ENCODE results near the gene TRAF3.
A peak's percentile ranks its signal among the peaks of the same experiment; 100 is the strongest.

The TRAF3 gene

GRCh38 chr14:102930753-102931579 lies 153.7 kb downstream of the TRAF3 start:
- no peak overlapping the region for H3K4me2 ChIP-seq (ENCODE audit: low read length)
- peak overlapping the region; percentile 1 for H3K4me3 ChIP-seq (ENCODE audit: low read depth, low read length)
- H2AFZ ChIP-seq (ENCODE audit: insufficient read depth, low read length, poor library complexity) = no peak overlapping the region
- peaks cover 17 to 23% of the 10 kb centered on the region in 2 experiments for H3K4me1 ChIP-seq (ENCODE audit: control insufficient read depth in 1 of 2, insufficient read depth in 2 of 2, low read length in 2 of 2)
- peak; percentile 57 to 61 for DNase-seq
- H3K79me2 ChIP-seq (ENCODE audit: control insufficient read depth, insufficient read depth, low read length, poor library complexity) = no peaks in the 10 kb centered on the region
- H3K36me3 ChIP-seq (ENCODE audit: control insufficient read depth in 1 of 2, insufficient read depth in 2 of 2, low read length in 2 of 2) = peaks cover 16 to 20% of the 10 kb centered on the region in 2 experiments
- H3K14ac ChIP-seq (ENCODE audit: low read length) = no peak overlapping the region
- peaks cover 12% of the 10 kb centered on the region for H3K9me3 ChIP-seq (ENCODE audit: insufficient read depth, low read depth, low read length)
- peaks cover 33% of the 10 kb centered on the region for H3K27me3 ChIP-seq (ENCODE audit: insufficient read depth, low read length)
- no peak overlapping the region for H2BK12ac ChIP-seq (ENCODE audit: low read length)
- H3K79me1 ChIP-seq (ENCODE audit: low read length) = peaks cover 3% of the 10 kb centered on the region
- no peak overlapping the region for H3K18ac ChIP-seq (ENCODE audit: low read length)
- no peak overlapping the region for H2BK5ac ChIP-seq (ENCODE audit: low read depth, low read length, poor library complexity)
- no peak overlapping the region for H4K91ac ChIP-seq (ENCODE audit: low read depth, low read length)
- H3K4ac ChIP-seq (ENCODE audit: low read depth, low read length) = no peak overlapping the region
- no CpG with 5 or more reads among the region's 34 CpGs for WGBS (ENCODE audit: extremely low coverage, insufficient coverage, insufficient read length)
- H2AK5ac ChIP-seq (ENCODE audit: low read length) = no peak overlapping the region
- no peak overlapping the region for H3K27ac ChIP-seq (ENCODE audit: low read depth, low read length)
- H4K12ac ChIP-seq (ENCODE audit: low read depth, low read length) = no peak overlapping the region
- H4K8ac ChIP-seq (ENCODE audit: low read depth, low read length) = no peak overlapping the region
- no peak overlapping the region for H3K9ac ChIP-seq (ENCODE audit: low read length)
- H3K23ac ChIP-seq (ENCODE audit: low read length) = no peak overlapping the region
- no peak overlapping the region for H2BK120ac ChIP-seq (ENCODE audit: insufficient read depth, low read length, poor library complexity)

GRCh38 chr14:102931580-102932285 lies 154.5 kb downstream of the TRAF3 start:
- Histone ChIP-seq H3K4ac (ENCODE audit: low read depth, low read length) (no peak overlapping the region), H3K18ac (ENCODE audit: low read length) (no peak overlapping the region), H4K8ac (ENCODE audit: low read depth, low read length) (no peak overlapping the region), H2BK12ac (ENCODE audit: low read length) (no peak overlapping the region), H2AK5ac (ENCODE audit: low read length) (no peak overlapping the region), H3K27ac (ENCODE audit: low read depth, low read length) (no peak overlapping the region), H4K12ac (ENCODE audit: low read depth, low read length) (no peak overlapping the region), H3K23ac (ENCODE audit: low read length) (no peak overlapping the region), H3K9ac (ENCODE audit: low read length) (no peak overlapping the region), H3K79me1 (ENCODE audit: low read length) (peaks cover 3% of the 10 kb centered on the region), H3K14ac (ENCODE audit: low read length) (no peak overlapping the region), H4K91ac (ENCODE audit: low read depth, low read length) (no peak overlapping the region), H3K4me3 (ENCODE audit: low read depth, low read length) (no peak overlapping the region), H3K4me2 (ENCODE audit: low read length) (no peak overlapping the region), H2BK5ac (ENCODE audit: low read depth, low read length, poor library complexity) (no peak overlapping the region), H2BK120ac (ENCODE audit: insufficient read depth, low read length, poor library complexity) (no peak overlapping the region), H3K4me1 (ENCODE audit: control insufficient read depth in 1 of 2, insufficient read depth in 2 of 2, low read length in 2 of 2) (peaks cover 17 to 23% of the 10 kb centered on the region in 2 experiments), H3K27me3 (ENCODE audit: insufficient read depth, low read length) (peaks cover 33% of the 10 kb centered on the region), H3K36me3 (ENCODE audit: control insufficient read depth in 1 of 2, insufficient read depth in 2 of 2, low read length in 2 of 2) (peaks cover 23 to 26% of the 10 kb centered on the region in 2 experiments), H2AFZ (ENCODE audit: insufficient read depth, low read length, poor library complexity) (no peak overlapping the region), H3K9me3 (ENCODE audit: insufficient read depth, low read depth, low read length) (peaks cover 12% of the 10 kb centered on the region), H3K79me2 (ENCODE audit: control insufficient read depth, insufficient read depth, low read length, poor library complexity) (no peaks in the 10 kb centered on the region)
- no CpG with 5 or more reads among the region's 12 CpGs for WGBS (ENCODE audit: extremely low coverage, insufficient coverage, insufficient read length)
- DNase-seq = no peak

- H3K4me1 ChIP-seq (ENCODE audit: control insufficient read depth in 1 of 2, insufficient read depth in 2 of 2, low read length in 2 of 2) = peaks cover 14 to 21% of the 10 kb centered on the region in 2 experiments
- no peak overlapping the region for H3K27ac ChIP-seq (ENCODE audit: low read depth, low read length)
- H2BK120ac ChIP-seq (ENCODE audit: insufficient read depth, low read length, poor library complexity) = no peak overlapping the region
- H3K79me1 ChIP-seq (ENCODE audit: low read length) = peaks cover 3% of the 10 kb centered on the region
- H3K4ac ChIP-seq (ENCODE audit: low read depth, low read length) = no peak overlapping the region
- no peak overlapping the region for H3K4me3 ChIP-seq (ENCODE audit: low read depth, low read length)
- peaks cover 30 to 35% of the 10 kb centered on the region in 2 experiments for H3K36me3 ChIP-seq (ENCODE audit: control insufficient read depth in 1 of 2, insufficient read depth in 2 of 2, low read length in 2 of 2)
- H2BK5ac ChIP-seq (ENCODE audit: low read depth, low read length, poor library complexity) = no peak overlapping the region
- no CpG with 5 or more reads among the region's 26 CpGs for WGBS (ENCODE audit: extremely low coverage, insufficient coverage, insufficient read length)
- no peak overlapping the region for H3K9ac ChIP-seq (ENCODE audit: low read length)
- no peak overlapping the region for H3K14ac ChIP-seq (ENCODE audit: low read length)
- no peak overlapping the region for H2AFZ ChIP-seq (ENCODE audit: insufficient read depth, low read length, poor library complexity)
- peaks cover 10% of the 10 kb centered on the region for H3K9me3 ChIP-seq (ENCODE audit: insufficient read depth, low read depth, low read length)
- H3K4me2 ChIP-seq (ENCODE audit: low read length) = no peak overlapping the region
- DNase-seq = no peak
- H3K79me2 ChIP-seq (ENCODE audit: control insufficient read depth, insufficient read depth, low read length, poor library complexity) = no peaks in the 10 kb centered on the region
- H4K12ac ChIP-seq (ENCODE audit: low read depth, low read length) = no peak overlapping the region
- no peak overlapping the region for H2AK5ac ChIP-seq (ENCODE audit: low read length)
- no peak overlapping the region for H2BK12ac ChIP-seq (ENCODE audit: low read length)
- no peak overlapping the region for H3K18ac ChIP-seq (ENCODE audit: low read length)
- no peak overlapping the region for H4K8ac ChIP-seq (ENCODE audit: low read depth, low read length)
- no peak overlapping the region for H4K91ac ChIP-seq (ENCODE audit: low read depth, low read length)
- no peak overlapping the region for H3K23ac ChIP-seq (ENCODE audit: low read length)
- peaks cover 29% of the 10 kb centered on the region for H3K27me3 ChIP-seq (ENCODE audit: insufficient read depth, low read length)
Observed at GRCh38 chr14:102932484-102933248, 155.4 kb downstream of the TRAF3 start.

GRCh38 chr14:102933618-102934231 lies 156.5 kb downstream of the TRAF3 start:
- Histone ChIP-seq H3K27me3 (ENCODE audit: insufficient read depth, low read length) (peaks cover 21% of the 10 kb centered on the region), H3K79me1 (ENCODE audit: low read length) (peaks cover under 1% of the 10 kb centered on the region), H3K4ac (ENCODE audit: low read depth, low read length) (no peak overlapping the region), H2BK5ac (ENCODE audit: low read depth, low read length, poor library complexity) (no peak overlapping the region), H3K27ac (ENCODE audit: low read depth, low read length) (no peak overlapping the region), H3K23ac (ENCODE audit: low read length) (no peak overlapping the region), H3K9ac (ENCODE audit: low read length) (no peak overlapping the region), H2BK12ac (ENCODE audit: low read length) (no peak overlapping the region), H3K36me3 (ENCODE audit: control insufficient read depth in 1 of 2, insufficient read depth in 2 of 2, low read length in 2 of 2) (peaks cover 37 to 43% of the 10 kb centered on the region in 2 experiments), H3K4me3 (ENCODE audit: low read depth, low read length) (no peak overlapping the region), H2BK120ac (ENCODE audit: insufficient read depth, low read length, poor library complexity) (no peak overlapping the region), H2AFZ (ENCODE audit: insufficient read depth, low read length, poor library complexity) (no peak overlapping the region), H3K14ac (ENCODE audit: low read length) (no peak overlapping the region), H3K4me1 (ENCODE audit: control insufficient read depth in 1 of 2, insufficient read depth in 2 of 2, low read length in 2 of 2) (peaks cover 10 to 12% of the 10 kb centered on the region in 2 experiments), H3K4me2 (ENCODE audit: low read length) (no peak overlapping the region), H4K91ac (ENCODE audit: low read depth, low read length) (no peak overlapping the region), H3K9me3 (ENCODE audit: insufficient read depth, low read depth, low read length) (peaks cover 7% of the 10 kb centered on the region), H4K8ac (ENCODE audit: low read depth, low read length) (no peak overlapping the region), H3K18ac (ENCODE audit: low read length) (no peak overlapping the region), H3K79me2 (ENCODE audit: control insufficient read depth, insufficient read depth, low read length, poor library complexity) (no peaks in the 10 kb centered on the region), H4K12ac (ENCODE audit: low read depth, low read length) (no peak overlapping the region), H2AK5ac (ENCODE audit: low read length) (no peak overlapping the region)
- DNase-seq = no peak
- WGBS (ENCODE audit: extremely low coverage, insufficient coverage, insufficient read length) = no CpG with 5 or more reads among the region's 20 CpGs
